Body of pancreas (tissue), 4 donors: ENCODE data around the gene MORN3. TPM values are rescaled to one million over a fixed set of nuclear protein-coding genes. Genes with fewer than 3 reads are reported as not detected.
A peak's percentile ranks its signal among the peaks of the same experiment; 100 is the strongest.

Source experiments
- ATAC-seq: fragments of 150-250 bp; one replicate; pipeline ENCODE4 v1.9.1; 2016
- DNase-seq, 4 donors: peaks; one replicate each; pipeline ENCODE4 v3.0.0-alpha.2; 2019
- H3K27ac ChIP-seq, 4 donors: fragments of 200-600 bp; sonication (generic); 1 replicate in 3 of 4; 2 replicates in 1 of 4; pipeline versions ENCODE4 v1.5.1 to v1.6.1; 2016 to 2019; ENCODE audit warnings: mild to moderate bottlenecking in 1 of 4, mixed read lengths in 1 of 4, moderate library complexity in 1 of 4
- H3K27me3 ChIP-seq, 2 donors: fragments of 200-600 bp; sonication (generic); one replicate each; pipeline ENCODE4 v1.6.0; 2016; ENCODE audit warnings: mild to moderate bottlenecking in 1 of 2
- H3K36me3 ChIP-seq, 2 donors: fragments of 200-600 bp; sonication (generic); replicated peaks in 1 of 2; 2 replicates each; pipeline ENCODE4 v1.5.1; 2016; ENCODE audit warnings: low read depth in 2 of 2; ENCODE audit not compliant: insufficient read depth in 1 of 2
- H3K4me1 ChIP-seq: fragments of 200-600 bp; sonication (generic); one replicate; pipeline ENCODE4 v1.6.0; 2016
- H3K4me3 ChIP-seq, 2 donors: fragments of 200-600 bp; sonication (generic); 1 replicate in 1 of 2; 2 replicates in 1 of 2; pipeline ENCODE4 v1.5.1; 2016 to 2019
- H3K9me3 ChIP-seq, 3 donors: fragments of 200-600 bp; sonication (generic); 1 replicate in 2 of 3; 2 replicates in 1 of 3; pipeline ENCODE4 v1.5.1; 2016
- POLR2A ChIP-seq, 3 donors: fragments of 450-650 bp; IDR thresholded peaks; one replicate each; pipeline ENCODE4 v1.6.1; 2016; ENCODE audit warnings: antibody characterized with exemption in 3 of 3, mild to moderate bottlenecking in 2 of 3
- WGBS, 2 donors: methylation state at CpG; one replicate each; pipeline ENCODE4 v1.1.5; 2017; 5-methylcytosine and 5-hydroxymethylcytosine counted together
- intact Hi-C: fragments of 100-400 bp; cut with DNase I; formaldehyde crosslinking; loops from one replicate; pipeline ENCODE4 v1.15.1; 2023
- total RNA-seq, 2 donors: library from RNA; depleted of rRNA; stranded (reverse); fragments of >200 nt; gene quantifications; one replicate each; pipeline ENCODE4 v1.1.0, GENCODE V29; 2016
- TF ChIP-seq, protein P1 (sequence below), 7 experiments: fragments of 450-650 bp in 4 of 7; fragments of 200-600 bp in 3 of 7; sonication (generic) in 3 of 7; IDR thresholded peaks; one replicate each; pipeline ENCODE4 v1.5.1; 2016 to 2019; ENCODE audit warnings: antibody characterized with exemption in 7 of 7

MORN3 gene
- total RNA-seq, 2 donors from 2014 or later: not detected

DNA sequence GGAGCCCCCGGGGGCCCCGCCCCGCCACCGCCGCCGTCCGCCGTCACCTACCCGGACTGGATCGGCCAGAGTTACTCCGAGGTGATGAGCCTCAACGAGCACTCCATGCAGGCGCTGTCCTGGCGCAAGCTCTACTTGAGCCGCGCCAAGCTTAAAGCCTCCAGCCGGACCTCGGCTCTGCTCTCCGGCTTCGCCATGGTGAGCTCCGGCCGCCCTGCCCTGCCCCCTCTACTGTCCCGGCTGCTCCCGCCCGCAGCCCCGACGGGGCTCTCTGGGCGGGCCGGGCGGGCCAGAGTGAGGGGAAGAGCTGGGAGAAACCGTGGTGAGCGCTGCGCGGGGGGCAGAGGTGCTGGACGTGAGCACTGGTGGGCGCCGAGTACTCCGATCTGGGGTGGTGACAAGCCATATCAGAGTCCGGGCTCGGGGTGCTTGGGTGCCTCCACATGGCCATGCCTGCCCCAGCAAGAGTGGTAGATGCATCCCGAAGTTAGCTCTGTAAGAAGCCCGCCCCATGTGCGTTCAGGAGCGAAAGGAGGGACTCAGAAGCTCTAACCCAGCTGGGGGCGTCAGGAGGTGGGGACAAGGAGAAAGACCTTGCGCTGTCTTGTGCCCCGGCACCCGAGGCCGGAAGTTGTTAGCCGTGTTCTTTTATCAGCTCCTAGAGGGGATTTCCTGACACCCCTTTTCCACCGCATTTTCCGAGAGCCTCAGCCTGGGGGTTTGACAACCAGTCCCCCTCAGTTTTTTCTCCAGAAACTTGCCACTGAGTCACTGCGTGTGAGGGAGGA, 42.4 kb downstream of the MORN3 start:
- H3K9me3 ChIP-seq: no peaks in the 10 kb centered on the region
- H3K27ac ChIP-seq: peak overlapping the region; percentile 76 to 96 (median 93)
- peaks cover 36% of the 10 kb centered on the region for H3K4me1 ChIP-seq
- DNase-seq: peak; percentile 58 to 64 (median 60)
- H3K36me3 ChIP-seq: no peaks in the 10 kb centered on the region
- ATAC-seq: peak; percentile 52
- peak; percentile 15 to 38 (median 21) for TF ChIP-seq POLR2A (IDR thresholded peaks at IDR 0.05)
- TF ChIP-seq, protein P1, sequence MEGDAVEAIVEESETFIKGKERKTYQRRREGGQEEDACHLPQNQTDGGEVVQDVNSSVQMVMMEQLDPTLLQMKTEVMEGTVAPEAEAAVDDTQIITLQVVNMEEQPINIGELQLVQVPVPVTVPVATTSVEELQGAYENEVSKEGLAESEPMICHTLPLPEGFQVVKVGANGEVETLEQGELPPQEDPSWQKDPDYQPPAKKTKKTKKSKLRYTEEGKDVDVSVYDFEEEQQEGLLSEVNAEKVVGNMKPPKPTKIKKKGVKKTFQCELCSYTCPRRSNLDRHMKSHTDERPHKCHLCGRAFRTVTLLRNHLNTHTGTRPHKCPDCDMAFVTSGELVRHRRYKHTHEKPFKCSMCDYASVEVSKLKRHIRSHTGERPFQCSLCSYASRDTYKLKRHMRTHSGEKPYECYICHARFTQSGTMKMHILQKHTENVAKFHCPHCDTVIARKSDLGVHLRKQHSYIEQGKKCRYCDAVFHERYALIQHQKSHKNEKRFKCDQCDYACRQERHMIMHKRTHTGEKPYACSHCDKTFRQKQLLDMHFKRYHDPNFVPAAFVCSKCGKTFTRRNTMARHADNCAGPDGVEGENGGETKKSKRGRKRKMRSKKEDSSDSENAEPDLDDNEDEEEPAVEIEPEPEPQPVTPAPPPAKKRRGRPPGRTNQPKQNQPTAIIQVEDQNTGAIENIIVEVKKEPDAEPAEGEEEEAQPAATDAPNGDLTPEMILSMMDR (IDR thresholded peaks at IDR 0.05): peak in 1 of 7 experiments; percentile 4
- peak overlapping the region; percentile 56 to 59 for H3K4me3 ChIP-seq
- WGBS, 2 donors: 0 to 2% methylated on average over 13 to 47 of the region's 53 CpGs
- intact Hi-C loops: loop anchor here (10.0 kb wide), 2 partner anchors 52 to 58 kb away; no protein-coding TSS in a partner anchor
- no peaks in the 10 kb centered on the region for H3K27me3 ChIP-seq

DNA sequence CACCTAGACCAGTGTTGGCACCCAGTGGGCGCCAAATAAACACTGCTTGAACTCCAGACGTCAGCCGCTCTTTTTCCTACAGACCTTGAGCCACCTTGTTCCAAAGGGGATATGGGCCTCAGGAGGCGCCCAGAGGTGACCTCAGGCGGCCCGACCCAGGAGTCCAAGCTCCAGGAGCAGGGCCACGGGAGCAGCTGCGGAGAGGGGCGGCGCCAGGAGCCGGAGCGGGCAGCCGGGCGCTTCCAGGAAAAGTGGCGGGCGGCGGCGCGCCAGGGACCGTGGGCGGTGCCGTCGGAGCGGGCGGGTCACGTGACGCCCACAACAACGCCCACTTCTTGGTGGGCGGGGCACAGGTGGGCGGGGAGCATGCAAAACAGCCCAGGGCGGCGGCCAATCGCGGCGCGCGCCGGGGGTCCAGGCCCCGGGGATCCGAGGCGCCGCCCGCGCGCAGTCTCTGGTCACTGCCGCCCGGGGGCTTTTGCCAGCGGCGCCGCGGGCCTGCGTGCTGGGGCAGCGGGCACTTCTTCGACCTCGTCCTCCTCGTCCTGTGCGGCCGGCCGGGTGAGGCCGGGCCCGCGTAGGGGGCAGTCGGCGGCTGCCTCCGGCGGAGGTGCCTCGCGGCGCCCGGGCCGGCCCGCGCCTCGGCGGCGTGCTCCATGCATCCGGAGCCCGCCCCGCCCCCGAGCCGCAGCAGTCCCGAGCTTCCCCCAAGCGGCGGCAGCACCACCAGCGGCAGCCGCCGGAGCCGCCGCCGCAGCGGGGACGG, 43.2 kb downstream of the MORN3 start, which contains the start of gene ORAI1:
Gene ORAI1, plus strand, starts transcription at position 444 of the 766 bp plus-strand sequence.
- WGBS, 2 donors: 1% methylated on average over 24 to 84 of the region's 92 CpGs
- Histone ChIP-seq H3K4me1 (peaks cover 36% of the 10 kb centered on the region), H3K4me3 (peak within 1 kb of the TSS; percentile 56 to 59), H3K36me3 (no peaks in the 10 kb centered on the region), H3K27me3 (no peaks in the 10 kb centered on the region), H3K9me3 (no peaks in the 10 kb centered on the region), H3K27ac (peak within 1 kb of the TSS; percentile 76 to 96 (median 93))
- TF ChIP-seq, protein P1 (IDR thresholded peaks at IDR 0.05): peak in 3 of 7 experiments; percentile 7 to 47 (median 33)
- peak; percentile 41 to 58 (median 47) for TF ChIP-seq POLR2A (IDR thresholded peaks at IDR 0.05)
- DNase-seq (peak; percentile 97 to 99 (median 98)), ATAC-seq (peak; percentile 89)
- intact Hi-C loops: loop anchor here (10.0 kb wide), 2 partner anchors 51 to 59 kb away; no protein-coding TSS in a partner anchor

DNA sequence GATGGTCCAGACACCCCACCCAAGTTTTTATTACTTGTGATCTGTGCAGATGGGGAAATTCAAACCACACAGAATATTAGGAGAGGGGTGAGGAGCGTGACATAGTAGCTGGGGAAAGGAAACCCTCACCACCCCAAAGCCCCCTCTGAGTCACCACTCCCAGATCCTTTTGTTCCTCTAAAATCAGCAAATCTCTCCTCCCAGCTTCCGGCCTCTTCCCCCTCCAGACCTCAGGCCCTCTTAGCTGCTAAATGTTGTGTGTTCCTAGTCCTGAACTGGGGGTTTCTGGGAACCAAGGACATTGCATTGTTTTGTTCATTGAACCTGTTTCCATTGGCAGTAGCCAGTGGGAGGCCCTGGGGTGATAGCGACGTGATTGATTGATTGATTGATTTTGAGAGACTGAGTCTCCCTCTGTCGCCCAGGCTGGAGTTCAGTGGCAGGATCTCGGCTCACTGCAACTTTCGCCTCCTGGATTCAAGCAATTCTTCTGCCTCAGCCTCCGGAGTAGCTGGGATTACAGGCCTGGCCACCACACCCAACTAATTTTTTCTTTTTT, 49.0 kb downstream of the MORN3 start:
- Histone ChIP-seq H3K4me3 (no peak overlapping the region), H3K27me3 (no peaks in the 10 kb centered on the region), H3K4me1 (peaks cover 6% of the 10 kb centered on the region), H3K36me3 (no peaks in the 10 kb centered on the region), H3K27ac (no peak overlapping the region), H3K9me3 (no peaks in the 10 kb centered on the region)
- DNase-seq (peak in 1 of 4 donors; percentile 19), ATAC-seq (no peak)
- intact Hi-C loops: loop anchor here (10.0 kb wide), 2 partner anchors 46 to 64 kb away; no protein-coding TSS in a partner anchor
- 65 to 69% methylated on average over 8 of the region's 8 CpGs for WGBS, 2 donors
- TF ChIP-seq, protein P1 (IDR thresholded peaks at IDR 0.05): no peak
- no peak for TF ChIP-seq POLR2A (IDR thresholded peaks at IDR 0.05)

DNA sequence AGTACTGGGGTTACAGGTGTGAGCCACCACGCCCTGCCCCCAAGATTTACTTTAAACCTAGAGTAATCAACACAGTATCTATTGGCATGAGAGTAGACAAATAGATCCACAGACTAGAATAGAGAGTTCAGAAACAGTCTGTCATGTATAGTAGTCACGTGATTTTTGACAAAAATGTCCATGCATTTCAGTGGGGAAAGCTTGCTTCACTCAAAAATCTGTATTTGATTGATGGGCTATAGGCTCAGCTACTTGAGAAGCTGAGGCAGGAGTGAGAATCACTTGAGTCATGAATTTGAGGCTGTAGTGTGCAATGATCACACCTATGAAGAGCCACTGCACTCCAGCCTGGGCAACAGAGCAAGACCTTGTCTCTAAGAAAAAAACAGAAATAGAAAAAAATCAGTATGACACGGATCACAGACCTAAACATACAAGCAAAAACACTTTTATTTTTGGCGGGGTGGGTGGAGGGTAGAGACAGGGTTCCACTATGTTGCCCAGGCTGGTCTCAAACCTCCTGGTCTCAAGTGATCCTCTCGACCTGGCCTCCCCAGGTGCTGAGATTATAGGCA, 50.7 kb downstream of the MORN3 start:
- DNase-seq (no peak), ATAC-seq (no peak)
- Histone ChIP-seq H3K9me3 (no peaks in the 10 kb centered on the region), H3K27ac (no peak overlapping the region), H3K36me3 (no peaks in the 10 kb centered on the region), H3K27me3 (no peaks in the 10 kb centered on the region), H3K4me1 (no peaks in the 10 kb centered on the region), H3K4me3 (no peak overlapping the region)
- intact Hi-C loops: no loop called here
- TF ChIP-seq POLR2A (IDR thresholded peaks at IDR 0.05): no peak
- TF ChIP-seq, protein P1 (IDR thresholded peaks at IDR 0.05): no peak
- 84% methylated on average over 5 of the region's 5 CpGs for WGBS, 2 donors
